Hematopoietic multipotent progenitor cell treated with erythropoietin and hydrocortisone succinate and interleukin-3 and kit ligand, for 6 days (in vitro differentiated cells): ENCODE measurements around the gene LRRC36.

Experiments used
- DNase-seq: peaks from one replicate; pipeline ENCODE4 v3.0.0-alpha.2; 2015

Gene LRRC36

GRCh38 chr16:67428146-67428731 lies 101.6 kb downstream of the LRRC36 start:
- peak; percentile 84 for DNase-seq

- no peak for DNase-seq
Observed at GRCh38 chr16:67429053-67429798, 102.6 kb downstream of the LRRC36 start.

- DNase-seq: no peak
Observed at GRCh38 chr16:67429799-67430503, 103.3 kb downstream of the LRRC36 start.

GRCh38 chr16:67430504-67430976 lies 103.9 kb downstream of the LRRC36 start:
- DNase-seq: peak; percentile 40

GRCh38 chr16:67430977-67431774 lies 104.6 kb downstream of the LRRC36 start, which contains the start of gene HSD11B2:
HSD11B2 (plus strand) TSS chr16:67431121; CDS start chr16:67431249, 128 bp downstream.
- DNase-seq: peak; percentile 62

GRCh38 chr16:67431775-67432505 lies 105.3 kb downstream of the LRRC36 start:
- no peak for DNase-seq

GRCh38 chr16:67432506-67432890 lies 105.9 kb downstream of the LRRC36 start:
- no peak for DNase-seq

- no peak for DNase-seq
Observed at GRCh38 chr16:67433131-67433719, 106.6 kb downstream of the LRRC36 start.
